GM18505 (cell line): ENCODE data around the gene ATOH1.

Experiments
- ATAC-seq: cut with Tn5 transposase; IDR thresholded peaks from one replicate; pipeline ENCODE4 v1.9.1; 2021; ENCODE audit not compliant: unreplicated experiment
- POLR2A ChIP-seq: IDR thresholded peaks from 4 replicates; pipeline ENCODE4 v1.6.1; 2011; ENCODE audit warnings: borderline replicate concordance; ENCODE audit not compliant: insufficient read depth, insufficient read length; ENCODE audit errors: extremely low read depth

The ATOH1 gene

DNA sequence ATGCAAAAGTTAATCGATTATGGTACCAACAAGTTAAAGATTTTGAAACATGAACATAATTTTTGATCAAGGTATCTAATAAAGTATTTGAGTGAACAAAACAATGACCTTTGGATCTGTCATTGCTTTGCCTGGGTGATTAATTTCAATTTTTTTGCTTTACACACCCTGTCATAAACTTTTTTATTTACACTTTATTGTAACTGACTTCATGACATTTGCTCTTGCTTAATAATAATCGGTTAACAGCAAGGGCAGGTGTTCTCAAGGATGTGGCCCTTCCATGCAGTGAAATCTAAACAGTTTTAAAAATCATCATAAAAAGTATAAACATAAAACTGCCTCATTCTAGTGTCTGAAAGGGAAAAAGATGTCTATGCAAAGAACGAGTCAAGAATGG, 24.1 kb downstream of the ATOH1 start:
- no peak for ATAC-seq
- no peak for TF ChIP-seq POLR2A

DNA sequence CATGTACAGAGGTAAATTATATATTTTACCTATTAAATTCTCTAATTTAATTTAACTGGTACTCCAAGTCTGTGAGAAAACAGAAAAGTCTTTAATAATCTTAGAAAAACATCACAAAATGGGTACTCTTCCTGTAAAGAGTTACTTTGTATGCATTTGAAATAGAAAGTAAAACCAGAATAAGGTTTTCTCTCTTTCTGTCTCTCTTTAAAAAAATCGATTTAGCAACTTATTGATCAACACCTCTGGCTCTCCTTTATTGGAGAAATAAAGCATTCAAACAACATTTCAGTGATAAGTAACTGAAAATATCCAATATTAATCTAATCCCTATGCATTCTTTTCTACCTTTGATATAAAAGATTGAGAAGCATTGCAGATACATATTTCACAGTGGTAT, 27.4 kb downstream of the ATOH1 start:
- no peak for ATAC-seq
- no peak for TF ChIP-seq POLR2A

DNA sequence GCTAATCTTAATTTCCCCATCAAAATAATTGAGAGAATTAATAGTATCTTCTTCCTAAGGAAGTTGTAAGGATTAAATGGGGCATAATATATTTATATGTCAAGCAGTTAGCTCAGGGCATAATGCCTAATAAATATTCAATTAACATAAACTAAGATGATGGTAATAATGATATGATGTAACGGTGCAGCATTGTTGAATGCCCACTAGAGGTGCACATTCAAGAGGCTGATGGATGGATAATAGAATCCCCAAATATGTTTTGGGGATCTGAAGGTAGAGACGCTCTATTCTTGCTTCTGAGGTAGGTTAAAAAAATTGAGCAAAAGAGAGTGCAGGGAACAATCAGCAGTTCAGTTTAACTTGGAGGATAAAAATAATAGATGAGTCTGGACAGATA, 37.1 kb downstream of the ATOH1 start:
- no peak for ATAC-seq
- TF ChIP-seq POLR2A = no peak

DNA sequence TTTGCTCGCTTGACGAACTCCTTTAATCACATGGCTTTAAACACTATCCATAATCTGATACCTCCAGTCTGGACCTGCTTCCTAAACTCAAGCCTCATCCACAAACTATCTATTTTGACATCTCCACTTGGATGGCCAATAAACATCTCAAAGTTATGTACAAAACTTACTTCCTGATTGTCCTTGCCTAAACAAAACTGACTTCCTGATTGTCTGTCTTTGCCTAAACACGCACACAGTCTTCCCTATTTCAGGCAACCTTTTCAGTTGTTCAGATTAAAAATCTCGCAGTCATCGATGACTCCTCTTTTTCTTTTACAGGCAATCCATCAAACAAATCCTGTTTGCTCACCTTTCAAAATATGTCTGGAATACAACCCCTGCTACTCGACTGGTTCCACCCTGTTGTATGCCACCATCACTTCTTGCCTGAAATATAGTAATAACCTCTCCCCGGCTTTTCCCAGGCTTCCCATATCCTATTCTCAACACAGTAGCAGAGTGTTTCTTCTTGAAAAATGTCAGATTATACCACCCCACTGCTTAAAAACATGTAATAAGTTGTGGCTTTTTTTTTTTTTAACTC, 39.0 kb downstream of the ATOH1 start:
- no peak for ATAC-seq
- TF ChIP-seq POLR2A = no peak

DNA sequence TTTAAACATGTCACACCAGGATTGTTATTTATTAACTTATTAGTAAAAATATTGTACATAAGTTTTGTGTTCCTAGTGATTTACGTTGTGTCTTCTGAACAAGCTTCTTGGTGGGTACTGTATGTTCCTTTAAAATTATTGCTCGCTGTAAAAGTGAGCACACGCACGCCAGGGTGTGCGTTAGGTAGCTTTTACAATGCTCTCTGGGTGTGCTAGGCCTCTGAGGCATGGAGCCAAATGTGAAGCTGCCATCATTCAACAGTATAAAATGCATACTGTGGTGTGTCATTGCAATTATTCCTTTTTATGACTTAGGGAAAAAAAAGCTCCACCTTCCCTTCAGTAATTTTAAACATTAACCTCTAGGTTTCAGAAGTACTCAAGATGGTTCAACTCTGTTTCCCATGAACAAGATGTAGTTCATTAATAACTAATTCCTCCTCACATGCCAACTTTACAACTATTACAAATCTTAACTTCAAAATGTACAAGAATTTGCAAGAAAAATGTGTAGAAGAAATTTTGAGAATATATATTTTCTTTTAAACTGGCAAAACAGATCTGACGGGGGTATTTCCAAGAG, 42.4 kb downstream of the ATOH1 start:
- no peak for ATAC-seq
- TF ChIP-seq POLR2A = no peak

DNA sequence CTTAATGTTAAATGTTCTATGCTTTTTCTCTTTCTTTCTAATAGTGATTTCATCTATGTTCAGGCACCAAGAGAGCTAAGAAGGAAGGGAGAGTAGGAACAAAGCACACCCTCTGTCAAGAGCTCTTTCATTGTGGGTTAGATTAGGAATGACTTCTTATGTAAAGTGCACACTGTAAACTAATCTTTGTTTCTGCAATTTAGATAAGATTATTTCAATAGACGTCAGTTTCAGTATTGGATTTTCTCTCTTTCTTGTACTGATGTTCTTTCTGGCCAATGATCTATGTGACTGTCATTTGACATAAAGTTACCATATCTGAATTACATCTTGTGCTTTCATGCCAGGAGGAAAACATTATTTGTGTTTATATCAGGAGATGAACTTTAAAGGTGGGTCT, 48.2 kb downstream of the ATOH1 start:
- ATAC-seq = no peak
- no peak for TF ChIP-seq POLR2A

DNA sequence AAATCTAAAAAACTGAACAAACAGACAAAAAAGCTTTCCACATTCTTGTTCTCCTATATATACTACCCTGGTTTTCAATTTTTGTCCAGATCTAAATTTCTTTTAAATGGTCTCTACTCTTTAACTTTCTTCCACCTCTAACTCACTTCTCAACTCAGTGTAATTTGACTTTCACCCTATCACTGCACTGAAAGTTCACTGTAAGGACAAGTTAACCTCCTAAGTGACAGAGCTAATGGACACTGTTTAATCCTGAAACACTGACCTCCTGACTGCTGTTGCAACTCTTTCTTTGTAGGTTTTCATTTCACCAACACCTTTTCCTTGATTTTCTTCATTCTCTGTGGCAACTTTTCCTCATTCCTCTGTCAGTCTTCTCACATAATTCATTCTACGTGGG, 50.0 kb downstream of the ATOH1 start:
- ATAC-seq = no peak
- no peak for TF ChIP-seq POLR2A

DNA sequence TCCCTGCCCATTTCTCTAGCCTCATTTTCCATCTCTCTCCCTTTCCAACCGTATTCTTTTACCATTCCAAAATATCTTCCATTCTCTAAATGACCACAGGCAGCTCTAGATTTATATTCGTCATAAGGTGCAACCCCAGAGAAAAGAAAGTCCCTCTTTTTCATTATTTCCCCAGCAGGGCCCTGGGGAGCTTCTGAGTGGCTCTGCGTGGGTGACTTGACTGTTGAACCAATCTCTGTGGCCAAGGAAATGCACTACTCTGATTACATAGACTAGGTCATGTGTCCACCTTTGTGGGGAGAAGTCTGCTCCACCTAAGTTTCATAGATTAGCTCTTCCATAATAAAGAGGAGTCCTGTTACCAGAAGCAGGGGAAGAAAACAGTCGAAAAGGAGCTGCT, 51.4 kb downstream of the ATOH1 start:
- peak; percentile 82 for ATAC-seq
- no peak for TF ChIP-seq POLR2A
